ENCODE results near the gene LOX. TPM values are rescaled to one million over a fixed set of nuclear protein-coding genes. Genes with fewer than 3 reads are reported as not detected.
A peak's percentile ranks its signal among the peaks of the same experiment; 100 is the strongest.

Gene LOX
- total and polyA plus RNA-seq, 9 of the 15 experiments (the other 6 are each of a cell fraction or from before 2014, with no cell fraction given) = 0.06 to 0.09 TPM; not detected in 7

- Histone ChIP-seq H3K4me3 (peak overlapping the region; percentile 5; the same call in 1 of the 2 replicates), H3K9ac (ENCODE audit: insufficient read depth in 1 of 2, low read depth in 2 of 2, low read length in 2 of 2) (peak overlapping the region; percentile 63 to 79; a peak in 3 of 4 replicates), H3K79me2 (ENCODE audit: control insufficient read depth, insufficient read depth, low read length) (no peaks in the 10 kb centered on the region), H4K20me1 (replicated peaks; ENCODE audit: control insufficient read depth, insufficient read depth, low read length) (no peaks in the 10 kb centered on the region), H3K4me1 (replicated peaks in 1 of 2; ENCODE audit: control insufficient read depth in 2 of 2, insufficient read depth in 2 of 2, low read length in 2 of 2) (peaks cover 7 to 48% of the 10 kb centered on the region in 2 experiments; a peak in 3 of 5 replicates), H3K27me3 (ENCODE audit: control insufficient read depth in 2 of 2, insufficient read depth in 2 of 2, low read length in 2 of 2) (no peaks in the 10 kb centered on the region), H2AFZ (ENCODE audit: low read depth, low read length) (peak overlapping the region; percentile 82), H3K4me2 (ENCODE audit: insufficient read depth, low read length) (peak overlapping the region; percentile 74), H3K27ac (ENCODE audit: extremely low read depth, low read depth, low read length) (peak overlapping the region; percentile 76), H3K36me3 (ENCODE audit: control insufficient read depth, insufficient read depth, low read length) (no peaks in the 10 kb centered on the region), H3K9me1 (ENCODE audit: control insufficient read depth, insufficient read depth, low read length) (no peaks in the 10 kb centered on the region), H3K9me3 (replicated peaks; ENCODE audit: control insufficient read depth, insufficient read depth, low read depth, low read length) (no peaks in the 10 kb centered on the region)
- peak; percentile 56 for FAIRE-seq
- DNase-seq (ENCODE audit: extremely low read depth in 1 of 4, low spot score in 3 of 4) = peak in 2 of 4 experiments; percentile 23 to 66
- in situ Hi-C loops (cut with MboI) = no loop called here
- intact Hi-C loops (cut with micrococcal nuclease) = loop anchor here (1.0 to 2.0 kb wide), 2 partner anchors 14 to 18 kb away; no protein-coding TSS in a partner anchor
- ChIA-PET POLR2A (interaction anchor here (0.6 to 2.2 kb wide), 7 partner anchors 10 to 29 kb away, joined by 3 to 28 read pairs (median 4); no protein-coding TSS in a partner anchor), CTCF (ENCODE audit: low intra/inter-chr PET ratio) (interaction anchor here (0.7 kb wide), 1 partner anchor 965 kb away, joined by 4 read pairs; no protein-coding TSS in a partner anchor)
- TSS peak; percentile 88 for BruUV-seq (replicated peaks)
- WGBS (ENCODE audit: insufficient coverage, low coverage, missing lambda C conversion rate) = 12% methylated on average over 10 of the region's 10 CpGs
- peak; percentile 60 for ATAC-seq
- TF ChIP-seq MNT (conservative IDR thresholded peaks at IDR 0.05) (0 out of 4 replicates have a peak, but pooled peaks of 1 of the 2 experiments have one; percentile 9), NRF1 (conservative IDR thresholded peaks at IDR 0.05 in 1 of 2, IDR thresholded peaks at IDR 0.05 in 1 of 2) (peak; percentile 83 to 85), MCM5 (IDR thresholded peaks at IDR 0.05; ENCODE audit: low read depth) (no peak), POLR2A (conservative IDR thresholded peaks at IDR 0.05) (peak; percentile 7; the same call in 1 of the 2 replicates), ZNF384 (IDR thresholded peaks at IDR 0.05; ENCODE audit: low read depth, low read length) (peak; percentile 81), SRSF7 (optimal IDR thresholded peaks at IDR 0.05; ENCODE audit: low read depth, low read length) (no peak), MTA3 (IDR thresholded peaks at IDR 0.05; ENCODE audit: borderline replicate concordance) (no peak), SPI1 (IDR thresholded peaks at IDR 0.05; ENCODE audit: borderline replicate concordance, low read depth, low read length) (0 out of 2 replicates have a peak, but pooled peaks have one; percentile 14), ZFX (CRISPR knock-in tag; IDR thresholded peaks at IDR 0.05) (peak; percentile 53), SMAD4 (CRISPR knock-in tag; conservative IDR thresholded peaks at IDR 0.05) (0 out of 2 replicates have a peak, but pooled peaks have one; percentile 14), E2F1 (CRISPR knock-in tag; IDR thresholded peaks at IDR 0.05) (0 out of 2 replicates have a peak, but pooled peaks have one; percentile 5), RBFOX2 (IDR thresholded peaks at IDR 0.05; ENCODE audit: low read depth, low read length) (0 out of 2 replicates have a peak, but pooled peaks have one; percentile 22), CXXC5 (CRISPR knock-in tag; IDR thresholded peaks at IDR 0.05) (no peak), HCFC1 (IDR thresholded peaks at IDR 0.05; ENCODE audit: low read depth, low read length) (no peak)
Measured at GRCh38 chr5:122126756-122127321, 48.8 kb upstream of the LOX start.

Measured in K562 (cell line).